Right lung (tissue), 5 donors: ENCODE results near the gene MIEF2. TPM values are rescaled to one million over a fixed set of nuclear protein-coding genes. Genes with fewer than 3 reads are reported as not detected.

Source experiments
- DNase-seq, 2 donors: peaks; one replicate each; pipeline ENCODE4 v3.0.0-alpha.2; 2013
- polyA plus RNA-seq, 5 donors: library from polyadenylated mRNA; unstranded; fragments of 120-200 nt; gene quantifications; one replicate each; pipeline versions ENCODE4 v1.2.1 to v1.2.3, GENCODE V29; 2013; ENCODE audit warnings: inconsistent platforms in 1 of 5, low replicate concordance in 1 of 5; ENCODE audit not compliant: insufficient read length in 5 of 5, insufficient read depth in 1 of 5

Gene MIEF2
- polyA plus RNA-seq, 5 donors, result 7.3 to 12.9 (median 10.3) TPM

DNA sequence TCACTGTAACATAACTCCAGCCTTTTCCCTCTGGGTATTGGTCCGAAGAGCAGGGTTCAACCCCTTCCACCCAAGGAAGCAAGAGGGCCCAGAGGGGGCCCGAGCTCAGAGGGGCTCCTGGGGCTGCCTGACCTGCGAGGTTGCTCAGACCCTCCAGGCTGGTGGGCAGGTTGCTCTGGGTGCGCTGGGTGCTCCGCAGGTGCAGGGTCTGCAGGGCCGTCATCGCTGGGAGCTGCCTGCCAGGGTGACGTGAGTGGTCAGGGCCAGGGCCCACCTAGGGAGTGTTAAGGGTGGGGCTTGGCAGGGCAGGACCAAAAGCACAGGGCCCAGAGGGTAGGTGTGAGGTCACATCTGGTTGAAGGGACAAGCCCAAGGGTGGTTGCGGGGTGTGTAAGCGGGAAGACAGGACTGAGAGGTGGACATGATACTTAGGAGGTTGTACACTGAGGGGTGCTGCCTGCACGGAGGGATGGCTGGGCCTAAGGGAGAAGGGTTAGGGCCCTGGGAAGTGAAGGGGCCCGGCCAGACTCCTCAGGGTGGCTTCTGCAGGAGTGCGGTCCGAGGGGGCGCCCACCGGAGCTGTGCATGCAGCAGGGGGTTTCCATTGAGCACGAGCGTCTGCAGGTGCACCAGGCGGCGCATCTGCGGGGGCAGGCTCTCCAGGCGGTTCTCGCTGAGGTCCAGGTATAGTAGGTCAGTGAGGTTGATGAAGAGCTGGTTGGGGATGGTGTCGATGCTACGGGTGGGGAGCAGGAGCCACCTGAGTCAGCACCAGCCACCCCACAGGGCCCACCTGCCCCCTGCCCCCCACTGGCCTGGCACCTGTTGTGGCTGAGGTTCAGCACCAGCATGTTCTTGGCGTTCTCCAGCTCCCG is 6.3 kb upstream of the MIEF2 start:
- no peak for DNase-seq

DNA sequence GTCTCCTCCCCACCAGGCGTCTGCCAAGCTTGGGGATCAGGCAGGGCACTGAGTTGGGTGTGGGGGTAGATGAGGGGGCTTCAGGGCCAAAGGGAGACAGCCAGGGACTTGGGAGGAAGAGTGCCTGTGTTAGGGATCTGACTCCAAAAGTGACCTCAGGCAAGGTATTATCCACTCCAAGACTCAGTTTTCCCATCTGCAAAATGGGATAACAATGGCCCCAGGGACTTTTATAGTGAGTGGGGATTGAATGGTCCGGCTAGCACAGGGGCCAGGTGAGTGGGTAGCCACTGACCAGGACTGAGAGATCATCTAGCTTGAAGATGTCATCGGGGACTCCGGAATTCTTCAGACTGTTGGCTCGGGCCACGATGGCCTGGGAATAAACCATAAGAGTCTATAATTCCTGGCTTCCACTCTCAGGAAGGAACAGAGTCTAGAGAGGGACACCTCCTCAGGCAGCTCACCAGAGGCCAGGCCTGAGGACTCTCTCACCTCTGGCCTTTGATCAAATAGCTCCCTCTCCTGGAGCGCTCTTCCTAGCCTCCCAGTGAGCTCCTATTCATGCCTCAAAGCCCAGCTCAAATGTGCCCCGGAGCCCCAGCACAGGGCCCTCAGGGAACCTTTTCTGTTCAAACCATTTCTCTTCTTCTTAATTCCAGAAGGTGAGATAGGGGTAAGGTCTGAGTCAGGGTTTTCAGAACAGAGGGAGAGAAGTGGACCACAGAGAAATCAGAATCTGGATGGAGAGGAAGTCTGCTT is 5.4 kb upstream of the MIEF2 start:
- no peak for DNase-seq

DNA sequence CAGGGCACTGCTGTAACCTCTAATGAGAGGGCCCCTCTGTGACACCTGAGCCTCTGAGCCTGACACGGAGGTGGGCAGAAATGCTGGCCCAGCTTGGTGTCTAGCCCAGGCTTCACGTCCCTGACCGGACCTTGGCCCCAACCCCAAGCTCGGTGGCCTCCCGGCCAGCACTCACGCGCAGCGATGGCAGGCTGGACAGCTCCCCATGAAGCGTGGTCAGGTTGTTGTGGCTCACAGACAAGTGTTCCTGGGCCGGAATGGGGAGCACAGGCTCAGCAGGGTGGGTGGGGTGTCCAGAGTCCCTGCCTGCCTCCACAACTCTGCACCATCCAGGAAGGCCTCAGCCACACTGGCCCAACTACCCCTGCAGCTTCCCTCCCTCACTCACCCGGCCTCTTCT is 4.1 kb upstream of the MIEF2 start:
- no peak for DNase-seq

DNA sequence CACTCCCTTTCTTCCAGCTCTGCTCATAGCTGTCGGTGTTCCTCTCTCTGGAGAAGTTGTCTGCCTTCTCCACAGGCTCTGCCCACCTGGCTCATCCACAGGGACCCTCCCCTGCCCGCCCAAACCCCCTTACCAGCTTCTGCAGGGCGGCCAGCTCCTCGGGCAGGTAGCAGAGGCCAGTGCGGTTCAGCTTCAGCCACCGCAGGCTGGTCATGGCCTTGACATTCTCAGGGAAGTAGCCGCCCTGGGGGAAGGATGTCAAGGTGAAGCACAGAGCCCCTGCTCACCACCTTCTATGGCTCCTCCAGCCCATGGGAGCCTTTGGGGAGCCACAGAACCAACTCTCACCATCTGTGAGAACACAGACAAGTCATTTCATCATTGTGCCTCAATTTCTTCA is 3.7 kb upstream of the MIEF2 start:
- no peak for DNase-seq

DNA sequence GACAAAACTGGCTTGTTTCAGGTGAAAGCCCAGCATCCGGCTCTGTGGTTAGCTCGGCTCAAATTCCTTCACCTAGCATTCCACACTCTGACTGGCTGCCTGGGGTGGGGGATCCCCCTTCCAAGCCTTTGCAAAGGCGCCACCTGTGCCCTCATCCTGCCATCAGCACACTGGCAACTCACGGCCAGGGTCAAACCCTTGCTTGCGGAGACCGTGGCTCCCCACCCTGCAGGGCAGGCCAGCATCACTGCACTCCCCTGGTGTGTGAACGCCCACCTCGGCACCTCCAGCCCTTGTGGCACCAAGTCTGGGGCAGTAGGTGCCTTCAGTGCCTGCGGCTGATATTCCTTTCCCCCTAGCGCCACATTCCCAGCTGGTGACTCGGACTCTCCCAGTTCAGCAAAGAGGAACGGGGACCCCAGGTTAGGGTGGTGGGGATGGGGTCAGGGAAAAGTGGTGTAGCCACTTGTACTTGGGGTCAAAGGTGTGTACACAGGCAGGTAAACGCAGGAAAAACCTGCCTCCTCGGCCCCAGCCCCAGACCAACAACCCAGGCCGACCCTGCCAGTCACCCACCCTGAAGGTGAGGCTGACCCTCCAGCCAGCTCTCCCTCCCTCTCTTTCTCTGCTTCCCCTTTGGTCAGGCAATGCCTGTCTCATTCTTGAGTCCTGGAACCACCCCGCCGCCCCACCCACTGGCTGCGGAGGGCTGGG is 3.0 kb upstream of the MIEF2 start:
- DNase-seq, result no peak

DNA sequence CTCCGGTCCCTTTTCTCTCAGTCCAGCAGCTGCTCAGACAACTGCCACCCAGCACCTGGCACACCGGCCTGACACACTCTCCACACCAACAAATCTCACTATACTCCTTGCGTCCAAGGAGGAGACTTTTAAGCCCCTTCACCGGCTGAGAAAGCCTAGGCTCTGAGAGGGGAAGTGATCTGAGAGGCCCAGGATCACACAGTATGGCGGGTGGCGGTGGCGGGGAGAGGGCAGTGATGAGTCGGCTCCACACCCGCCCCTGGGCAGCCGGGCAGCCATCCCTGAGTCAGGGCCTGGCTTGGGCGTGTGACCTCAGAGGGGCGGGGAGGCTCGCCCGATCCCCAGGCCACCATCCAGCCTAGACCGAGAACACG is 2.5 kb upstream of the MIEF2 start:
- DNase-seq, result peak in 1 of 2 donors; percentile 25

DNA sequence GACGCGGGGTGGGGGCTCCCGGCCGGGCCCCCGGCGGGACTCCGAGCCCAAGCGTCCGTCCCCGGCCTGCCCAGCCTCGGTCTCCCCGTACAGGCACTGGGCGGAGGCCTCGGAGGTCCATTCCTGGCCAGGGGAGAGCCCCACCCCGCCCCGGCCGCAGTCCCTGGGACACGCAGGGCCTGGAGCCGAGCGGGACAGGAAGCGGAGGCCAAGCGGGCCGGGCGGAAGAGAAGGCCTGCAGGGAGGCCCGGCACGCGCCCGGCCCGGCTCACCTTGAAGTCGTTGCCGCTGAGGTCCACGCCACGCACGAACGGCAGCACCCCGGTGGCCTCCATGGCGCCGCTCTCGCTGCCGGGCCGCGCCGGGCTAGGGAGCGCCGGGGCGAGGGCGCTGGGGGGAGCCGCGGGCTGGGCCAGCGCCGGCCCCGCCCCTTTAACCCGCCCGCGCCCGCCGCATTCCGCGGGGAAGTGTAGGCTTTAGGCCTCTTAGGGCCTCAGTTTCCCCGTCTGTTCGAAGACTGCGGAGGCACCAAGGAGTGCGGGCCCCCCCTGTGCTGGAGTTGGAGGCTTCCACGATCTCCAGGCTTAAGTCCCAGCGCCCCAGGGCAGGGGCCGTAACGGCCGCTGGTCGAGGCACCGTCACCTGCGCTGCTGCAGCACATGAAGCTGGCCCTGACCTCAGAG is 2.0 kb upstream of the MIEF2 start, which contains the start of gene FLII:
TSS of gene FLII (minus strand) at position 383 of the 683 bp plus-strand sequence. CDS start at position 335, 48 bp downstream.
- peak; percentile 36 to 54 for DNase-seq

DNA sequence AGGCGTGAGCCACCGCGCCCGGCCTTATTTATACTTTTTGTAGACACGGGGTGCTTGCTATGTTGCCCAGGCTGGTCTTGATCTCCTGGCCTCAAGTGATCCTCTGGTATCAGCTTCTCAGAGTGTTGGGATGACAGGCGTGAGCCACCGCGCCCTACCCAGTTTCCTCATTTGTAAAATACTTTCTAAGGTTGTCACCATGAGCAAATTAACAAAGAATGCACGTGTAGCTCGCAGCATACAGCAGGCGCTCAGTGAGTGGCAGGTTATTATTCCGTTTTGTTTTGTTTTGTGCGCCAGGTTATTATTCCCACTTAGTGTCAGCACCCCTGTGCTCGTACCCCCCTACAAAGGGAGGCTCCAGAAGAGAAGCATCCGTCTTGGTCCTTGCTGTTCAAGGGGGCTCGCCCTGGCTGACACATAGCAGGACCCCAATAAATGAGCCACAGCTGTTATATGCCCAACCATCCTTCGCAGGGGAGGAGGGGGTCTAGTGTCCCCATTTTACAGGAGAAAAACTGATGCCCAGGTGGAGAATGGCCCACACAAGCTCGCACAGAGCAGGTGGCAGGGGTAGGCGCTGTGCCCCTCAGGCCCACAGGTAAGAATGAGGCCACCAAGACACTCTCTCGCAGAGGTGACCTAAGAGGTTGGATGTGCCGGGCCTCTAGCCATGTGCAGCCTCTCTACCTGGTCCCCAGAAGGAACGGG is 686 bp upstream of the MIEF2 start:
- no peak for DNase-seq

DNA sequence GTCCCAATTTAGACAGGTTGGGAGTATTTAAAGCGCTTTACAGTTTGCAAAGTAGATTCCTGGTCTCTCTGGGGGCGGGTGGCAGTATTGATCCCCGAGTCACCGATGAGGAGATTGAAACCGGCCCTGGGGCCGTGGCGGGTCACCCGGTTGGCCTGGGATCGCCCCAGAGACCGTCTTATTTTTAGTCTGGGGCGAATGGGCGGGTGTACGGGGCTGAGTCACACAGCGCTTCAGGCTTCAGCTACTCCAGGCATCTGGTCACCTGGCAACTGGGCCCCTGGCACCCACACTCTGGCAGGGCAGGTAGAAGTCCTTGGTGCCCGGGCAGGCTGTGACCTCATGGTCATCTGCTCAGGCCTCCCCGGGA is 669 bp downstream of the MIEF2 start:
- DNase-seq, result no peak

DNA sequence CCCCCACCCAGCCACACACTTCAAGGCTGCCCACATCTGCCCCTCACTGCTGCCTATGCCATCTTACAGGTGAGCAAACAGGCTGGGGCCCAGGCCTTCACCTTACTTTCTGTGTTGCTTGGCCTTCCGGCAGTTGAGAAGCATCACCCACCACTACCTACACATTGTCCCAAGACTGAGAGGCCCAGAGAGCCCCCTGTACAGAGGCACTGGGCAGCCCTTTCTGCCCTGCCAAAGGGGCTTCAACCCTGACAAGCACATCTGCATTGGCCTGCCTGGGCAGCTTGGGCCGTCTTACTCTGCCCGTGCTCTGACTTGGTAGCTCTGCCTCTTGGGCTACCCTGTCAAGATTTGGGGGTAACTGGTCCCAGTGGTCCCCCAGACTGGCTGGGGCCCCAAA is 1.2 kb downstream of the MIEF2 start:
- no peak for DNase-seq

DNA sequence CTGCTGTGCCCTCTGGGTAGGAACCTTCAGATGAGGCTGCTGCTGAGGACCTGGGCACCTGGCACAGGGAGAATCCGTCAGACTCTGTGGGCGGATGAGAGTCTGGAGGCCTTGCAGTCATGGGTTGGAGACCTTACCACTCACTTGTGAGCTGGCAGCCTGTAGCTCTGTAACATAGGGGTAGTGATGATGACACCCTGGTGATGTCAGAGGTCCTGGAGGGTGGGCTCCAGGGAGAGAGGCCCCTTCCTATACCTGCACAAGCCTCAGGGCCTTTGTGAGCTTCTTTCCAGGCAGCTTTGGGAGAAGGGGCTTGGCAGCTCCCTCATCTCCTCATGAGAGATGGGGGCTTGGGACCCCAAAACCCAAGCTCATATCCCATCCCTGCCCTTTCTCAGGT is 1.6 kb downstream of the MIEF2 start:
- no peak for DNase-seq

DNA sequence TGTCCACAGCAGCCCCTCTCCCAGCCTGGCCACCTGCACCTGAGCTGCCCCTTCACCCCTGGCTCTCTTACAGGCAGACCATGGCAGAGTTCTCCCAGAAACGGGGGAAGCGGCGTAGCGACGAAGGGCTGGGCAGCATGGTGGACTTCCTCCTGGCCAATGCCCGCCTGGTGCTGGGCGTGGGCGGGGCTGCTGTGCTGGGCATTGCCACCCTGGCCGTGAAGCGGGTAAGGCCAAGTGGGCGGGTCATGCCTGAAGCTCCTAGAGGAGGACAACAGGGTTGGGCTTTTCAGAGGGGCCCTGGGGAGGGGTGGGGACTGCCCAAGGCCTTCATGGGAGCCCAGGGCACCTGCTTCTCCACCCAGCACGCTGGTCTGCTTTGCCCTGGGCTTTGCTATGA is 2.2 kb downstream of the MIEF2 start:
- DNase-seq, result no peak

DNA sequence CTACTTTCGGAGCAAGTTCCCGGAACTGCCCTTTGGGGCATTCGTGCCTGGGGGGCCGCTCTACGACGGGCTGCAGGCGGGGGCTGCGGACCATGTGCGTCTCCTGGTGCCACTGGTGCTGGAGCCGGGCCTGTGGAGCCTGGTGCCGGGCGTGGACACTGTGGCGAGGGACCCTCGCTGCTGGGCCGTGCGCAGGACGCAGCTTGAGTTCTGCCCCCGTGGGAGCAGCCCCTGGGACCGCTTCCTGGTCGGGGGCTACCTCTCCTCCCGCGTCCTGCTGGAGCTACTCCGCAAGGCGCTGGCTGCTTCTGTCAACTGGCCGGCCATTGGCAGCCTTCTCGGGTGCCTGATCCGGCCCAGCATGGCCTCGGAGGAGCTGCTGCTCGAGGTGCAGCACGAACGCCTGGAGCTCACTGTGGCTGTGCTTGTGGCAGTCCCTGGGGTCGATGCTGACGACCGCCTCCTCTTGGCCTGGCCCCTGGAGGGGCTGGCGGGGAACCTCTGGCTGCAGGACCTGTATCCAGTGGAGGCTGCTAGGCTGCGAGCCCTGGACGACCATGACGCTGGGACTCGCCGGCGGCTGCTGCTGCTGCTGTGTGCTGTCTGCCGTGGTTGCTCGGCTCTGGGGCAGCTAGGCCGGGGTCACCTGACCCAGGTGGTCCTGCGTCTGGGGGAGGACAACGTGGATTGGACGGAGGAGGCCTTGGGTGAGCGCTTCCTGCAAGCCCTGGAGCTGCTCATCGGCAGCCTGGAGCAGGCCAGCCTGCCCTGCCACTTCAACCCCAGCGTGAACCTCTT is 3.6 kb downstream of the MIEF2 start:
- DNase-seq, result no peak

DNA sequence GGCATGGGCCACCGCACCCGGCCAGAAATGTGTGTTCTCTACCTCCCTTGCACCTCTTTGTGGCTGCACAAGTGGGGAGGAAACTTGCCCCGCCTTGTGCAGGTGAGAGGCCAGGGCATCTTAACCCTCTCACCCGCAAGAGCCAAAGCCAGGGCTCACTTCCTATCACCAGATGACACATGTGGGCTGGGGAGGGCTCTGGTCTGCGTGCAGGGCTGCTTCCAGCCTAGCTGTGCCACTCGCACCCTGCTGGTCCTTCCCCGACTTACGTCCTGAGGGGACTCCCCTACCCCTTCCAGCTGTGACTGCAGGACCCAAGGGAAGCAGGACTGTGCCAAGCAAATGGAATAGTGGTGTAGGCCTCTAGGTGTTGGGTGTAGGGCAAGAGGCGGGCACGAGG is 6.9 kb downstream of the MIEF2 start:
- DNase-seq, result no peak

DNA sequence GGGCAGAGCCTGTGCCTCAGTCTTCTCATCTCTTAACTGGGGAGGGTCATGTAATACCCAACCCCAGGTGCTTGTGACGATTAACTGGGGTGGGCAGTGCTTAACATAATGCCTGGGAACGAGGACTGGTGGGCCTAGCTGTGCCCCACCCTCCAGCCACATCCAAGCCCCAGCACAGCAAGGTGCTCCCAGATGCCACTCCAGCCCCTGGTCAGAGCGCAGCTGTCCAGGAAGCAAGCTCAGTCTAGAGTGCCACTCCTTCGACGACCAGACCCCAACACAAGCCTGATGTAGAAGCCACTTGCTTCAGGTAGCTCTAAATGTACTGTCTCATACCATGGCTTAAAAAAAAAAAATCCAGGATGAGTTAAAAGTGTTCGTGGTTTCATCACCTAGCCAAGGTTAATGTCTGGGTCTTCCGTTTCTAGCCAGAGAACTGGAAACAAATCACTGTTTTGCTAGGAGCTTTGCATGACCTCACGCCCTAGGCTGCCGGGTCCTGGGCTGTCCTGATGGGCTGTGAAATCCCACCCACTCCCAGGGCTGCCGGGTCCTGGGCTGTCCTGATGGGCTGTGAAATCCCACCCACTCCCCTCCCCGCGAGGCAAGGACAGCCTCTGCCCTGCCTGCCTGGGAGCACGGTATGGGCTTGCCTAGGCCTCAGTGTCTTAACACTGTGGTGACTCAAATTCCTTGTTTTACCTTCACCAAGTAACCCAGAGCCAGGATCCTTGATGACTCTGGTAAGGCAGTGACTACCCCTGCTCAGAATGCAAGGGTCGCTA is 7.7 kb downstream of the MIEF2 start:
- no peak for DNase-seq

DNA sequence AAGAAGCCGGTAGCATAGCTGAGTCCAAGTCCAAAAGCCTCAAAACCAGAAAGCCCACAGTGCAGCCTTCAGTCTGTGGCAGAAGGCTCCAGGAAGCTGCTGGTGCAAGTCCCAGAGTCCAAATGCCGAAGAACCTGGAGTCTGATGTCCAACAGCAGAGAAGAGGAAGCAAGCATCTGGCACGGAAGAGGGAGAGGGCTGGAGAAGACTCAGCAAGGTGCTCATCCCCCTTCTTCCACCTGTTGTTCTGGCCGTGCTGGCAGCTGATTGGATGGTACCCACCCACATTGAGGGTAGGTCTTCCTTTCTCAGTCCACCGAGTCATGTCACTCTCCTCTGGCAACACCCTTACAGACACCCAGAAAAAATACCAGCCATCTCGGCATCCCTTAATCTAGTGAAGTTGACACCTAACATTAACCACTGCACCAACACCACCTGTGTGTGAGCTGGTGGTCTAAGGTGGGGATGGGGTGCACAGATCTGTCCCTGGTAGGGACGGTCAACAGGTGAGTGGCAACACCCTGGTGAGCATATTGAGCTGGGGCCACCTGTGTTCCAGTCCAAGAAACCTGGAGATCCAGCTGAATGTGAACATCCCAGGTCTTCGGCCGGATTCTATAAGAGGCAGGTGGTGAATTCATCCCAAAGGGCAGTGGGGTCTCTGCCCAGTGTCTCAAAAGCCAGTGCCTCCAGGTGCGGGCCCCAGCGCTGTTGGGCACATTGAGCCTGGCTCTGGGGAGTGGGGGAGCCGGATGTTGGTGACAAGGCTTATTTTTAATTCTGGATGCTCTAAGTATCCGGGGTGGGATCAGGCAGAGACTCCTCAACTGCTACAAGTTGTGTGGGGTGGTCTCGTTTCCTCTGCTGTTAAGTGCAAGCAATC is 9.8 kb downstream of the MIEF2 start:
- no peak for DNase-seq

DNA sequence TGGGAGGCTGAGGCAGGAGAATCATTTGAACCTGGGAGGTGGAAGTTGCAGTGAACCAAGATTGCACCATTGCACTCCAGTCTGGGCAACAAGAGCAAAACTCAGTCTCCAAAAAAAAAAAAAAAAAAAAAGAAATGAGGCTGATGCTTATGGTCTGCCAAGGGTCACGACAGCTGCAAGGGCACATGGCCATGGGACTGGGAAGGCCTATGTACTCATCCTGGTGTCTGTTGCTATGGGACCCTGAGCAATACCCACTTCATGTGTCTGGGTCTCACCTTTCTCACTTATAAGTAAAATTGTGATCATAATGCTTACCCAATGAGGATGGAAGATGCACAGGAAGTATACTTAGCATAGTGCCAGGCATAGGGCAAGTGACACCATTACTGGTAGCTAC is 16.6 kb downstream of the MIEF2 start:
- no peak for DNase-seq

DNA sequence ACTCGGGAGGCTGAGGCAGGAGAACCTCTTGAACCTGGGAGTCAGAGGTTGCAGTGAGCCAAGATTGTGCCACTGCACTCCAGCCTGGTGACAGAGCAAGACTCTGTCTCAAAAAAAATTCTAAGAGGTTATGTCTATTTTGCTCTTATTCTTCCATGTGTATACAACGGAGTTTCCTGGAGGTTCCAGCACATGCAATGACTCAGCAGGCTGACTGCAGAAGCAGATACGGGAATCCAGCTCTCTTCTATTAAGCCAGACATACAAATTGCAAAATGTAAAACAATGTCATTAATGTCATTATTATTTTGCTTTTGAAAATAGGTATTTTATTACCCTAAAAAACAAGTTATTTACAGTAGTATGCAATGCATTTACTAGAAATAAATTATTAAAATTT is 18.4 kb downstream of the MIEF2 start:
- no peak for DNase-seq

DNA sequence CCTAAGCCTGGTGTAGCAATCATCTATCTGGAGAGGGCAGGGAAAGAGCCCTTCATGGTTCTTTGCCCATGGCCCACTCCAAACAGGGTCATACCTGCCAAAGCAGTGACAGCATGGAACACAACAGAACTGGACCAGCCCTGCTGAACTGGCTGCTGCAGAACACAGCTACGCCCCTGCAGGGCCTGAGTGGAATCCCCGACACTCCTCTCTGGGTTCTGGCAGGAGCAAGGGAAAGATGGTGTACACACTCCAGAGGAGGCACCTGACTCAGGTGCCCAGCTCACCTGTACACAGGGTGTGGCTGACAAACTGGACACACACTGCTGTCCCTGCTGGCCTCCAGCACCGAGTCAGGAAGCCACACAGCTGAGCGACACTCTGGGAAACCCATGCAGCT is 19.8 kb downstream of the MIEF2 start:
- no peak for DNase-seq
